VCaP (cell line): ENCODE results near the gene FAM124A.

Source experiments
- H3K27ac ChIP-seq: fragments of 450-650 bp; 2 replicates; pipeline ENCODE4 v1.5.1; 2017
- TF ChIP-seq, protein P1 (sequence below): fragments of 450-650 bp; conservative IDR thresholded peaks from 2 replicates; pipeline ENCODE4 v1.5.1; 2017; ENCODE audit warnings: mild to moderate bottlenecking, moderate library complexity

FAM124A gene

DNA sequence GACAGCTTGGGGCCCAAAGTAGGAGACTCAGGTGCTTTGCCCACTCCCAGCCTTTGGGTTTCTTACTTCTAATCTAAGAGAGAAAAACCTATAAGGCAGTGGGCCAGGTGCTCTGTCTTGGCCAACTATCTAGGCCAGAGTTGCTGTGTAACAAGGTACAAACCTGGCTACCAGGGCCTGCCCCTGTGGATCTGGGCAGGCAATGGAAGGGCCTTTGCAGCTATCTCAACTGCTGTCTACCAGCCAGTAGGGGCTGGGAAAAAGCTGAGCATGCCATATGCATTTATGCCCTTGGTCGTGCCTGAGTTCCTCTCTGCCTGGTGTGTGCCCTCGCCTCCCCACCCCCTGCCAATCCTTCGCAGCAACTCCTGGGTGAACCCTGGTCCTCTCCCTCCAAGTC is 100.6 kb downstream of the FAM124A start:
- TF ChIP-seq, protein P1, sequence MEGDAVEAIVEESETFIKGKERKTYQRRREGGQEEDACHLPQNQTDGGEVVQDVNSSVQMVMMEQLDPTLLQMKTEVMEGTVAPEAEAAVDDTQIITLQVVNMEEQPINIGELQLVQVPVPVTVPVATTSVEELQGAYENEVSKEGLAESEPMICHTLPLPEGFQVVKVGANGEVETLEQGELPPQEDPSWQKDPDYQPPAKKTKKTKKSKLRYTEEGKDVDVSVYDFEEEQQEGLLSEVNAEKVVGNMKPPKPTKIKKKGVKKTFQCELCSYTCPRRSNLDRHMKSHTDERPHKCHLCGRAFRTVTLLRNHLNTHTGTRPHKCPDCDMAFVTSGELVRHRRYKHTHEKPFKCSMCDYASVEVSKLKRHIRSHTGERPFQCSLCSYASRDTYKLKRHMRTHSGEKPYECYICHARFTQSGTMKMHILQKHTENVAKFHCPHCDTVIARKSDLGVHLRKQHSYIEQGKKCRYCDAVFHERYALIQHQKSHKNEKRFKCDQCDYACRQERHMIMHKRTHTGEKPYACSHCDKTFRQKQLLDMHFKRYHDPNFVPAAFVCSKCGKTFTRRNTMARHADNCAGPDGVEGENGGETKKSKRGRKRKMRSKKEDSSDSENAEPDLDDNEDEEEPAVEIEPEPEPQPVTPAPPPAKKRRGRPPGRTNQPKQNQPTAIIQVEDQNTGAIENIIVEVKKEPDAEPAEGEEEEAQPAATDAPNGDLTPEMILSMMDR = no peak
- no peak overlapping the region for H3K27ac ChIP-seq

DNA sequence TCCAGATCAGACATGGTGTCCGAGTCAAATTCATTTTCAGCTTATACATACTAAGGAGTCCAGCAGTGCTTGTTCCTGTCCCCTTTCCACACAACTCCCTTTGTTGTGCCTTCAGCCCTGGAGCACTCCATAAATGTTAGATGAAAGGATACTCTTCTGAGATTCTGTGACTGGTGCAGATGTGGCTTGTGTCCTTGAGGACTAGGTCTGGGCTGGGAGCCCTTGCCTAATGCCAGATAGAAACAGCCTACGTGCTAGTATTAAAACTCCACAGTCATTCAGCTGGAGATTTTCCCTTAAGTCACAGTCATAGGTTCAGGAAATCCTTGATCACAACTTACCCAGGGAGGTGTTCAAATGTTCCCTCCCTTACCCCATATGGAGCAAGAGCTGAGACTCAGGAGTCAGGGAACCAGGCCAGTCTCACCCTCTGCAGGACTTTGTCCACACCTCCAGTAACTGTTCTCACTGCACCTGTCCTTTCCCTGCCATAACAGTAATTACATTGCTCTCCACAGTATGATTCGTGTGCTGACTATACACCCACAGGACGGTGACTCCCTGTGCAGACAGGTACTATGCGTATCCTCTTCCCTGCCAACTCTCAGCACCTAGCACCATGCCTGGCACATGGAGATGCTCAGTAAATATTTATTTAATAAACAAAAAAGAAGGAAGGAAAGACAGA is 101.8 kb downstream of the FAM124A start:
- TF ChIP-seq, protein P1 = no peak
- no peak overlapping the region for H3K27ac ChIP-seq

- TF ChIP-seq, protein P1 = no peak
- no peak overlapping the region for H3K27ac ChIP-seq
These were observed 102.7 kb downstream of the FAM124A start for GRCh38 chr13:51324714-51325420.

DNA sequence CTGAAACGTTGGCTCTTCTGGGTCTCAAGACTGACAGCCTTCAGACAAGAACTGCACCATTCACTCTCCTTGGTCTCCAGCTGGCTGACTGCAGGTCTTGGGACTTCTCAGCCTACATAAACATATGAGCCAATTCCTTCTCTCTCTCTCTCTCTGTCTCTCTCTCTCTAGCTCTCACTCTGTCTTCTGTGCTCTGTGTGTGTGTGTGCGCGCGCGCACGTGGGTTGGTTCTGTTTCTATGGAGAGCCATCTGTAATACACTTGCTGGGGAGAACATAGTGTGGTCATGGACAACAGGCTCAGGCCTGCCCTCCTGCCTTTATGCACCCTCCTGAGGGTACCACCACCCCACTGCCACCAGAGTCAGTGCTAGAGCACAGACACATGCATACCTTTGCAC is 103.6 kb downstream of the FAM124A start:
- TF ChIP-seq, protein P1 = no peak

GRCh38 chr13:51326777-51327176 is 104.6 kb downstream of the FAM124A start:
- TF ChIP-seq, protein P1 = no peak
- no peak overlapping the region for H3K27ac ChIP-seq

More for the DNA sequence above, 103.6 kb downstream of the FAM124A start:
- H3K27ac ChIP-seq = no peak overlapping the region

- no peak overlapping the region for H3K27ac ChIP-seq
- TF ChIP-seq, protein P1 = no peak
These were observed 105.8 kb downstream of the FAM124A start for GRCh38 chr13:51327961-51328360.

DNA sequence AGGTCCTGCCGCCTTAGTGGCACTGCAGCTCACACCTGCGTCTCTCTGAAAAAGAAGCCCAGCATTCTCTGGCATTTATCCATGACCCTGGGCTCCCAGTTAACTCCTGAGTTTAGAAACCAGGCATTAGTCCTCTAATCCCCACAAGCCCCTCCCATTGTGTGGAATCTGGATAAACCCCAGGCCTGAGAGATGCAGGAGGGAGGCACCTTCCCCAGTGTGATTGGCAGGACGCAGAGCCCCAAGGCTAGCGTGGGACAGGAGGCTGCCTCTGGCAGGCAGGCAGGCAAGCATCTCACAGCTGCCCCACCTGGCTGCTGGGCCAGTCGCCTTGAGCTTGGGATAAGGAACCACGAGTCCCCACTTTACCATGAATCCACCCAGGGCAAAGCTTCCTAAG is 106.3 kb downstream of the FAM124A start:
- TF ChIP-seq, protein P1 = no peak
- H3K27ac ChIP-seq = no peak overlapping the region
